GM18873 (cell line): ENCODE measurements around the gene OR3A2.
"Not testable (repeated sequence)": the region's sequence is repeated elsewhere in the genome, so short reads cannot be mapped to it uniquely, and the experiment has no call there.

ENCODE experiments used
- ATAC-seq: cut with Tn5 transposase; IDR thresholded peaks from one replicate; pipeline ENCODE4 v1.9.1; 2021; ENCODE audit warnings: mild to moderate bottlenecking, moderate library complexity, moderate number of reproducible peaks; ENCODE audit not compliant: unreplicated experiment, low FRiP score

The OR3A2 gene

DNA sequence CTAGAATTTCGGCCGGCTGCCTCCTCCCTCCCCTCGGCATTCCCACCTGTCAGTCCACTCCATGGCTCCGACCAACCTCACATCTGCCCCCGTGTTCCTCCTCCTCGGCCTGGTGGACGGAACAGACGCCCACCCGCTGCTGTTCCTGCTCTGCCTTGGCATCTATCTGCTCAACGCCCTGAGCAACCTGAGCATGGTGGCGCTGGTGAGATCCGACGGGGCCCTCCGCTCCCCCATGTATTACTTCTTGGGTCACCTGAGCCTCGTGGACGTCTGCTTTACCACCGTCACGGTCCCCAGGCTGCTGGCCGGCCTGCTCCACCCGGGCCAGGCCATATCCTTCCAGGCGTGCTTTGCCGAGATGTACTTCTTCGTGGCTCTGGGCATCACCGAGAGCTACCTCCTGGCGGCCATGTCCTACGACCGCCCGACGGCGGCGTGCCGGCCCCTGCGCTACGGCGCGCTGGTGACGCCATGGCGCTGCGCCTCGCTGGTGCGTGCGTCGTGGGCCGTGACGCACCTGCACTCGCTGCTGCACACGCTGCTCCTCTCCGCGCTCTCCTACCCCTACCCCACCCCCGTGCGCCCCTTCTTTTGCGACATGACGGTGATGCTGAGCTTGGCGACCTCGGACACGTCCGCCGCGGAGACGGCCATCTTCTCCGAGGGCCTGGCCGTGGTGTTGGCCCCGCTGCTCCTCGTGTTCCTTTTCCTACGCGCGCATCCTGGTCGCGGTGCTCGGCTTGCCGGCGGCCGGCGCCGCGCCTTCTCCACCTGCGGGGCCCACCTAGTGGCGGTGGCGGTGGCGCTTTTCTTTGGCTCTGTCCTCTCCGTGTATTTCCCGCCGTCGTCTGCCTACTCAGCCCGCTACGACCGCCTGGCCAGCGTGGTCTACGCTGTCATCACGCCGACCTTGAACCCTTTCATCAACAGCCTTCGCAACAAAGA is at the start of gene OR3A2:
OR3A2 (minus strand) TSS at position 440 of the 948 bp plus-strand sequence.
- no peak for ATAC-seq

GRCh38 chr17:3433741-3434140 is 47.6 kb upstream of the OR3A2 start, which contains the start of gene OR1E2:
TSS of gene OR1E2 (minus strand) at chr17:3433841. CDS start at chr17:3433841, 0 bp downstream.
- no peak for ATAC-seq

- not testable (repeated sequence) for ATAC-seq
Measured at GRCh38 chr17:3433215-3433614, 47.1 kb upstream of the OR3A2 start.

GRCh38 chr17:3418222-3418621 is 32.1 kb upstream of the OR3A2 start:
- ATAC-seq: no peak

DNA sequence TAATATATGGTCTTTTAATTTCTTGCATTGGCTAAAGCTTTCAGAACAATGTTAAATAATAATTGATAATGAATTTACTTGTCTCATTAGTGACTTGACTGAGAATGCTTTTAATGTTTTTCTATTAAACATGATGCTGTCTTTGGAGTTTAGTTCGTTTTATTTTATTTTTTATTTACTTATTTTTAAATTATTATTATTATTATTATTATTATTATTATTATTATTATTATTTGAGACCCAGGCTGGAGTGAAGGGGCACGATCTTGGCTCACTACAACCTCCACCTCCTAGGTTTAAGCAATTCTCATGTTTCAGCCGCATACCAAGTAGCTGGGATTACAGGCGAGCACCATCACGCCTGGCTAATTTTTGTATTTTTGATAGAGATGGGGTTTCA is 29.5 kb upstream of the OR3A2 start:
- ATAC-seq: no peak

- not testable (repeated sequence) for ATAC-seq
Measured at GRCh38 chr17:3412216-3412615, 26.1 kb upstream of the OR3A2 start.

GRCh38 chr17:3411070-3411469 is 25.0 kb upstream of the OR3A2 start, which contains the start of gene OR3A3:
TSS of gene OR3A3 (plus strand) at chr17:3411370.
- ATAC-seq: no peak

DNA sequence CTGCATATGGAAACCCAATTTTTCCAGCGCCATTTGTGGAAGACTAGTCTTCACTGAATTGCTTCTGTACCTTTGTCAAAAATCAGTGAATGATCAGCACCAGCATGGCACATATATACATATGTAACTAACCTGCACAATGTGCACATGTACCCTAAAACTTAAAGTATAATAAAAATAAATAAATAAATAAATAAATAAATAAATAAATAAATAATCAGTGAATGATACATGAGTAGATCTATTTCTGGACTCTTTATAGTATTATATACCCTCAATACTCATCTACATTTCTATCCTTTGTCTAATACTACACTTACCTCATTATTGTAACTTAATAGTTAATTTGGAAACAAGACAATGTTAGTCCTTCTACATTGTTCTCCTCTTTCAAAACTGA is 17.7 kb upstream of the OR3A2 start:
- not testable (repeated sequence) for ATAC-seq

DNA sequence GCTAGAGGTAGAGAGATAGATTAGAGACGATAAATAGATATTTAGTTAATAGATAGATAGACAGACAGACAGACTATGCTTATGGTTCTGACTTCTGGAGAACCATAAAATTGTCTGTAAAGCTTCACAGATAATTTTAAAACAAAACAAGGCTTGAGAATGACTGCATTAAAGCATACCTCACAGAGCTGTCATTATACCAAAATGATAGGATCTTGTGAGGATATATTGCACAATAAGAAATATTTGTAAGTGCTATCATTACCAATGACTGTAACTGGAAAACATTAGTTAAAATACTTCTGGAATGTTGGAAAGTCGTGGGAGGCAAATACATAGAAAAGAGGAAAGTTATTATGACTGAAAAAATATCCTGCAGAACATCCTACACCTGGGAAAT is 15.7 kb upstream of the OR3A2 start:
- no peak for ATAC-seq

DNA sequence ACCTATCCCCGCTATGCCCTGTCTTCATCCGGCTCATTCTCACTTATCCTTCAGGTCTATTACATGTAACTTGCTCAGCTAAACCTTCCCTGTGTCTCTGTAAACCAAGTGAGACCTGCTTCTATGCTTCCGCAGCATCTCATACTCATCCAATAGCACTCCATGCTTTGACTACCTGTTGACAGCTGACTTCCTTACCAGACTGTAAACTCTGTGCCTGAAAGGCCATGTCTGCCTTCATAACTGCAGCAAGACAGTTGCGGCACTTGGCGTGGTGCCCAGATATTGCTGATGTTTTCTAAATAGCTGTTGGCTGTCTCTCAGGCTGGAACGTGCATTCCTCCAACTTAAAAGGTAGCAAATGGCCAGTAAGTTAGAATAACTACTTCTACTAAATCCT is 13.9 kb upstream of the OR3A2 start:
- ATAC-seq: no peak

DNA sequence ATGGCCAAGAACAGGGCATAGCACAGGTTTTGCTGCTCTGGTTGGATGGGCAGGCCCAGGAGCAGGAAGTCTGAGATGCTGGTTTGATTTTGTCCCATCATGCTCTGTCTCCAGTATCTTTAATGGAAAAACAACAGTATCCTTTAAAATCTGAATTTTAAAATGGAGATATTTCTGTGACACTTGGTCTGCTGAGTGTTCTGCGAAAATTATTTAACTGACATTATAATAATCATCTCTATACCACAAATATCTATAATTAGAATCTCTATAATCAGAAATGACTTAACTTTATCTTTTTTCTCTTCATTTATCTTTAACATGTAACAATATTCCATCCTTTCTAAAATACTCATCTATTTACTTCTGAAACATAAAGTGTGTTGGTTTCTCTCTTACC is 12.2 kb upstream of the OR3A2 start, which contains the start of gene OR1E1:
OR1E1 (minus strand) TSS at position 101 of the 400 bp plus-strand sequence; CDS start at position 101, 0 bp downstream.
- no peak for ATAC-seq

DNA sequence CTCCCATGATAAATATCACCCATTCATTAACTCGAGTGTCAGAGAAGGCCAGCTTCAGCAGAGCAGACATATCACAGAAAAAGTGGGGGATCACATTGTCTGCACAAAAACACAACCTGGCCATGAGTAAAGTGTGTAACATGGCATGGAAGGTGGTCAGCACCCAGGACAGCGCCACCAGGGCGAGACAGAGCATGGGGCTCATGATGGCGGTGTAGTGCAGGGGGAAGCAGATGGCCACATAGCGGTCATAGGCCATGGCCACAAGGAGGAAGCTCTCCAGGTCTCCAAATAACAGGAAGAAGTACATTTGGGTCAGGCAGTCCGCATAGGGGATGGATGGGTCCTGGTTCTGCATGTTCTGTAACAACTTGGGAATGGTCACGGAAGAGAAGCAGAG is 11.7 kb upstream of the OR3A2 start:
- not testable (repeated sequence) for ATAC-seq

- ATAC-seq: no peak
Measured at GRCh38 chr17:3389791-3390190, 3.7 kb upstream of the OR3A2 start.

GRCh38 chr17:3381957-3382356 is 4.2 kb downstream of the OR3A2 start:
- no peak for ATAC-seq

- no peak for ATAC-seq
Measured at GRCh38 chr17:3378321-3378720, 7.8 kb downstream of the OR3A2 start.

DNA sequence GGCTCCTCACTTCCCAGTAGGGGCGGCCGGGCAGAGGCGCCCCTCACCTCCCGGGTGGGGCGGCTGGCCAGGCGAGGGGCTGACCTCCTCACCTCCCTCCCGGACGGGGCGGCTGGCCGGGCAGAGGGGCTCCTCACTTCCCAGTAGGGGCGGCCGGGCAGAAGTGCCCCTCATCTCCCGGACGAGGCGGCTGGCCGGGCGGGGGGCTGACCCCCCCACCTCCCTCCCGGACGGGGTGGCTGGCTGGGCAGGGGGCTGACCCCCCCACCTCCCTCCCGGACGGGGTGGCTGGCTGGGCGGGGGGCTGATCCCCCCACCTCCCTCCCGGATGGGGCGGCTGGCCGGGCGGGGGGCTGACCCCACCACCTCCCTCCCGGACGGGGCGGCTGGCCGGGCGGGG is 14.9 kb downstream of the OR3A2 start:
- not testable (repeated sequence) for ATAC-seq

DNA sequence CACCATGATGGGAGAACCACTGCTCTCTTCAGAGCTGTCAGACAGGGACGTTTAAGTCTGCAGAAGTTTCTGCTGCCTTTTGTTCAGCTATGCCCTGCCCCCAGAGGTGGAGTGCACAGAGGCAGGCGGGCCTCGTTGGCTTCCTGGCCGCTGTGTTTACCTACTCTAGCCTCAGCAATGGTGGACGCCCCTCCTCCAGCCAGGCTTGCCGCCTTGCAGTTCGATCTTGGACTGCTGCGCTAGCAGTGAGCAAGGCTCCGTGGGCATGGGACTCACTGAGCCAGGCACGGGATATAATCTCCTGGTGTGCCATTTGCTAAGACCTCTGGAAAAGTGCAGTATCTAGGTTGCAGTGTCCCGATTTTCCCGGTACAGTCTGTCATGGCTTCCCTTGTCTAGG is 43.3 kb downstream of the OR3A2 start:
- ATAC-seq: not testable (repeated sequence)

- ATAC-seq: no peak
Measured at GRCh38 chr17:3335876-3336275, 50.2 kb downstream of the OR3A2 start.

DNA sequence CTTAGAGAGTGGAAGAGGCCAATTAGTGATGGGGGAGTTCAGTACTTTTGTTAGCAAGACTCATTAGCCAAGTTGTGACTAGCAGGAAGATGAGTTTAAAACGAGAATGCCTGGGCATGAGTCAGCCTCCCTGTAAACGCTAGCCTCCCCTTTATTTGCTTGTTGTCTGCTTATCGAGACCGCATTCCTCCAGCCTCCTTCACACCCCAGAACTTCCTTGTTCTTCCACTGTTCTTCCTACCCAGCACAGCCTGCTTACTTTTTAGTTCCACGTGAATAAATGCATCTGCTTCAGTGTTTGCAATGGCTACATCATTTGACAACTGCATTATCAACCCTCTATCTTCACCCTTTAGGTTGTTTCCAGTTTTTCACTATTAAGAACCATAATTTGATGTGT is 67.8 kb downstream of the OR3A2 start:
- no peak for ATAC-seq

- no peak for ATAC-seq
Measured at GRCh38 chr17:3316836-3317235, 69.3 kb downstream of the OR3A2 start.

DNA sequence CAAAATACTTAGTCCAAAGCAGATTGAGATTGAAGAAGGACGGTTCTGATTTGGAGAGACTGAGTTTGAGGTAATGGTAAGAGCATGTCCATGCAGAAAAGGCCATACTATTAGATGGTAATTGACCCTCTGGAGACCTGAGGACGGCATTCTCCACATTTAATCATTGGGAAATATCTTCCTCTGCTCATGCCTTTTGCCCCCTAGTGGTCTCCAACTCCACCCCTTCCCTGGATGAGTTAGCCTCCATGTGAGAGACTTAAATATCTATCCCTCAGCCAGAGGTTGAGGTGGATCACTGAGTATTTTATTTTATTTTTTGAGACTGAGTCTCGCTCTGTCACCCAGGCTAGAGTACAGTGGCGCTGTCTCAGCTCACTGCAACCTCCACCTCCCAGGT is 77.5 kb downstream of the OR3A2 start:
- ATAC-seq: no peak

DNA sequence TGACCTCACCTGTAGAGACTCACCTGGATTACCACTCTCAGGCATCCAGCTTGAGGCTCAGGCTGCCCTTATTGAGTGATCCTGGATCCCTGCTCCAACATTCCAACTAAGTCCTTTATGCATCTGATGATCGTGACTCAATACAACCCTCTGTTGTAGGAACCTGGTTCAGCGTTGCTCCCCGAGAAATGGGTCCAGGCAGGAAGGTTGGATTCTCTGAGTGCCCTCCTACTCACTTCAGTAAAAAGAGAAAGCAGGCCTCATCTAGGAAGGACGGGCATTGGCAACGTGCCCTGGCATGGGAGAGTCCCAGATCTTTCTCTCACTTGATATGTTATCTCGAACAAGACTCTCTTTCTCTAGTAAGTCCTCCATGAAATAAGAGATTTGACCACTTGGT is 87.8 kb downstream of the OR3A2 start, which contains the start of gene OR3A1:
OR3A1 (minus strand) TSS at position 101 of the 400 bp plus-strand sequence. CDS start 5,778 bp downstream, outside the sequence.
- no peak for ATAC-seq
